Measurements from ENCODE around the gene ADAMTS20.
"Not testable (repeated sequence)": the region's sequence is repeated elsewhere in the genome, so short reads cannot be mapped to it uniquely, and the experiment has no call there.

ADAMTS20 gene

DNA sequence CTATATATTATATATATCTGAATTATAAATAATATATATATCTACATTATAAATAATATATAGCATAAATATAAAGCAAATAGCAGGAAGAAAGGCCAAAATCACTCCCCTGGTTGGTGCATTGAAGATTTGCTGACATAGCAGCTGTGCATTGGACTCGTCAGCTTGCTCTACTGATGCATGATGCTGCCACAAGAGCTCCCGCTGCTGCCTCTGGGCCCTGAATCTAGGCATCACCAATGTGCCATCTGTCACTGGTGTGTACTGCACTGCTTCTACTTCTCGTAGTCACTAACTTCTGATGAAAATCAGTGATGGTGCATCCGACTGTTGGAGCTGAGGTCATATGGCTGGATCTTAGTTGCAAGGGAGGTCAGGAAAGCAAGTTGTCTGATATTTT is 205.0 kb downstream of the ADAMTS20 start:
- Histone ChIP-seq H3K4me1 (ENCODE audit: control insufficient read depth, low read length) (no peaks in the 10 kb centered on the region), H3K27me3 (ENCODE audit: control insufficient read depth, low read length) (no peaks in the 10 kb centered on the region), H4K20me1 (ENCODE audit: control insufficient read depth, insufficient read depth, low read depth, low read length) (no peaks in the 10 kb centered on the region), H3K9me3 (ENCODE audit: control insufficient read depth, insufficient read depth, low read length) (peaks cover 9% of the 10 kb centered on the region; the same call in 1 of the 2 replicates), H3K36me3 (ENCODE audit: control insufficient read depth, low read length) (no peaks in the 10 kb centered on the region), H3F3A (ENCODE audit: control insufficient read depth, insufficient read depth) (no peaks in the 10 kb centered on the region), H3K4me2 (ENCODE audit: low read length) (no peak overlapping the region), H3K4me3 (ENCODE audit: low read length) (no peak overlapping the region), H3K27ac (ENCODE audit: low read depth, low read length) (no peak overlapping the region), H3K9me2 (replicated peaks; ENCODE audit: control insufficient read depth, low read length) (no peaks in the 10 kb centered on the region), H3K79me2 (ENCODE audit: control insufficient read depth, low read length) (no peaks in the 10 kb centered on the region)
- no peak for TF ChIP-seq EZH2phosphoT487 (IDR thresholded peaks at IDR 0.05; ENCODE audit: borderline replicate concordance, low read length)
- TF ChIP-seq, protein P1, sequence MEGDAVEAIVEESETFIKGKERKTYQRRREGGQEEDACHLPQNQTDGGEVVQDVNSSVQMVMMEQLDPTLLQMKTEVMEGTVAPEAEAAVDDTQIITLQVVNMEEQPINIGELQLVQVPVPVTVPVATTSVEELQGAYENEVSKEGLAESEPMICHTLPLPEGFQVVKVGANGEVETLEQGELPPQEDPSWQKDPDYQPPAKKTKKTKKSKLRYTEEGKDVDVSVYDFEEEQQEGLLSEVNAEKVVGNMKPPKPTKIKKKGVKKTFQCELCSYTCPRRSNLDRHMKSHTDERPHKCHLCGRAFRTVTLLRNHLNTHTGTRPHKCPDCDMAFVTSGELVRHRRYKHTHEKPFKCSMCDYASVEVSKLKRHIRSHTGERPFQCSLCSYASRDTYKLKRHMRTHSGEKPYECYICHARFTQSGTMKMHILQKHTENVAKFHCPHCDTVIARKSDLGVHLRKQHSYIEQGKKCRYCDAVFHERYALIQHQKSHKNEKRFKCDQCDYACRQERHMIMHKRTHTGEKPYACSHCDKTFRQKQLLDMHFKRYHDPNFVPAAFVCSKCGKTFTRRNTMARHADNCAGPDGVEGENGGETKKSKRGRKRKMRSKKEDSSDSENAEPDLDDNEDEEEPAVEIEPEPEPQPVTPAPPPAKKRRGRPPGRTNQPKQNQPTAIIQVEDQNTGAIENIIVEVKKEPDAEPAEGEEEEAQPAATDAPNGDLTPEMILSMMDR (IDR thresholded peaks at IDR 0.05; ENCODE audit: low read depth, low read length, poor library complexity, severe bottlenecking) = no peak

DNA sequence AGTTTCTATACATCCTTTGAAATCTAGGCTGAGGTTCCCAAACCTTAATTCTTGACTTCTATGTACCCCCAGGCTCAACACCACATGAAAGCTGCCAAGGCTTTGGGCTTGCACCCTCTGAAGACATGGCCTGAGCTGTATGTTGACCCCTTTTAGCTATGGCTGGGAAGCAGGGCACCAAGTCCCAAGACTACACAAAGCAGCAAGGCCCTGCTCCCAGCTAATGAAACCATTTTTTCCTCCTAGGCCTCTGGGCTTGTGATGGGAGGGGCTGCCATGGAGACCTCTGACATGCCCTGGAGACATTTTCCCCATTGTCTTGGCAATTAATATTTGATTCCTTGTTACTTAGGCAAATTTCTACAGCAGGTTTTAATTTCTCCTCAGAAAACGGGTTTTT is 207.0 kb downstream of the ADAMTS20 start:
- Histone ChIP-seq H3K4me3 (ENCODE audit: low read length) (no peak overlapping the region), H3F3A (ENCODE audit: control insufficient read depth, insufficient read depth) (no peaks in the 10 kb centered on the region), H3K27me3 (ENCODE audit: control insufficient read depth, low read length) (no peaks in the 10 kb centered on the region), H4K20me1 (ENCODE audit: control insufficient read depth, insufficient read depth, low read depth, low read length) (no peaks in the 10 kb centered on the region), H3K4me1 (ENCODE audit: control insufficient read depth, low read length) (no peaks in the 10 kb centered on the region), H3K27ac (ENCODE audit: low read depth, low read length) (no peak overlapping the region), H3K36me3 (ENCODE audit: control insufficient read depth, low read length) (no peaks in the 10 kb centered on the region), H3K79me2 (ENCODE audit: control insufficient read depth, low read length) (no peaks in the 10 kb centered on the region), H3K4me2 (ENCODE audit: low read length) (no peak overlapping the region), H3K9me2 (replicated peaks; ENCODE audit: control insufficient read depth, low read length) (no peaks in the 10 kb centered on the region), H3K9me3 (ENCODE audit: control insufficient read depth, insufficient read depth, low read length) (peaks cover 9% of the 10 kb centered on the region; the same call in 1 of the 2 replicates)
- no peak for TF ChIP-seq EZH2phosphoT487 (IDR thresholded peaks at IDR 0.05; ENCODE audit: borderline replicate concordance, low read length)
- TF ChIP-seq, protein P1 (IDR thresholded peaks at IDR 0.05; ENCODE audit: low read depth, low read length, poor library complexity, severe bottlenecking) = no peak

DNA sequence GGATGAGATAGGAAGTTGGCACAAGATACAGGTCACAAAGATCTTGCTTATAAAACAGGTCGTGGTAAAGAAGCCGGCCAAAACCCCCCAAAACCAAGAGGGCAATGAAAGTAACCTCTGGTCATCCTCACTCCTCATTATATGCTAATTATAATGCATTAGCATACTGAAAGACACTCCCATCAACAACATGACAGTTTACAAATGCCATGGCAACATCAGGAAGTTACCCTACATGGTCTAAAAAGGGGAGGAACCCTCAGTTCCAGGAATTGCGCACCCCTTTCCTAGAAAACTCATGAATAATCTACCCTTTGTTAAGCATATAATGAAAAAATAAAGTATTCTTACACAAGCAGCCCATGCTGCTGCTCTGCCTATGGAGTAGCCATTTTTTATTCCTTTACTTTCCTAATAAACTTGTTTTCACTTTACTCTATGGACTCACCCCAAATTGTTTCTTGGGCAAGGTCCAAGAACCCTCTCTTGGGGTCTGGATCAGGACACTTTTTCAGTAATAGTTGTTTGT is 210.2 kb downstream of the ADAMTS20 start:
- H3F3A ChIP-seq (ENCODE audit: control insufficient read depth, insufficient read depth); H3K27me3 ChIP-seq (ENCODE audit: control insufficient read depth, low read length); H3K4me1 ChIP-seq (ENCODE audit: control insufficient read depth, low read length); H3K79me2 ChIP-seq (ENCODE audit: control insufficient read depth, low read length); H3K36me3 ChIP-seq (ENCODE audit: control insufficient read depth, low read length); H3K4me2 ChIP-seq (ENCODE audit: low read length); H3K9me3 ChIP-seq (ENCODE audit: control insufficient read depth, insufficient read depth, low read length); H3K4me3 ChIP-seq (ENCODE audit: low read length); H3K27ac ChIP-seq (ENCODE audit: low read depth, low read length); H3K9me2 ChIP-seq (replicated peaks; ENCODE audit: control insufficient read depth, low read length); H4K20me1 ChIP-seq (ENCODE audit: control insufficient read depth, insufficient read depth, low read depth, low read length): not testable (repeated sequence)

DNA sequence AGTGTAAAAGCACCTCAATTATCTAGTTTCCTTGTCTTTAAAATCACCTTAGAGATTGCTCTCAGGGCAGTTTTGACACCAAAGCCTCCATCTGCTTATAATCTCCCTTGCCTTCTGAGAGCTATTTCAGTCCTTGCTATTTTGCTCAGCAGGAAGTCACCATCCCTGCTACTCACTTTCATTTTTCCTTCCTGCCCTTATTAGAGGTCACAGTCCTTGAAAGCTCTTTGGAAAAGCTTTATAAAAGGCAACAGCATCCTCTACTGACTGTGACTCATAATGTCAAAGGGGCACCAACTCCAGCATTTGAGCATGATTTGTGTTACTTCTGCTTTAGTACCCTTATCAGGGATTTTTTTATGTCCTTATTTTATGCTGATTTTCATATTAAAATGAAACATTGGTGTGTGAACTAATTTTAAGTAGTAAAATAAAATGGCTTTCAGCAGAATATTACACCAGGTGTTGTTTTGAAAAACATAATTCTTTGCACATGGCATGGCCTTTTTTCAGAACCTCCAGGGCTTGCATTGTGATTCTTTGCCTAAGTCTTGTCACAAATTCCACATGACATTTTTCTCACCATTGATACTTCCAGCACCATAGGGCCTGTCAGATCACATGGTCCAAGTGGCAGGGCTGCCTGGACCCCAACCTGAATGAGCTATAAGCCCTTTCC is 213.0 kb downstream of the ADAMTS20 start:
- Histone ChIP-seq H3K9me3 (ENCODE audit: control insufficient read depth, insufficient read depth, low read length) (no peaks in the 10 kb centered on the region), H3K9me2 (replicated peaks; ENCODE audit: control insufficient read depth, low read length) (no peaks in the 10 kb centered on the region), H3K4me3 (ENCODE audit: low read length) (no peak overlapping the region), H4K20me1 (ENCODE audit: control insufficient read depth, insufficient read depth, low read depth, low read length) (no peaks in the 10 kb centered on the region), H3K79me2 (ENCODE audit: control insufficient read depth, low read length) (no peaks in the 10 kb centered on the region), H3K4me1 (ENCODE audit: control insufficient read depth, low read length) (no peaks in the 10 kb centered on the region), H3F3A (ENCODE audit: control insufficient read depth, insufficient read depth) (no peaks in the 10 kb centered on the region), H3K27ac (ENCODE audit: low read depth, low read length) (no peak overlapping the region), H3K27me3 (ENCODE audit: control insufficient read depth, low read length) (no peaks in the 10 kb centered on the region), H3K4me2 (ENCODE audit: low read length) (no peak overlapping the region), H3K36me3 (ENCODE audit: control insufficient read depth, low read length) (no peaks in the 10 kb centered on the region)
- TF ChIP-seq EZH2phosphoT487 (IDR thresholded peaks at IDR 0.05; ENCODE audit: borderline replicate concordance, low read length) = no peak
- TF ChIP-seq, protein P1 (IDR thresholded peaks at IDR 0.05; ENCODE audit: low read depth, low read length, poor library complexity, severe bottlenecking) = peak; percentile 37
